ENCODE measurements around the gene ERP27.

ERP27 gene

DNA sequence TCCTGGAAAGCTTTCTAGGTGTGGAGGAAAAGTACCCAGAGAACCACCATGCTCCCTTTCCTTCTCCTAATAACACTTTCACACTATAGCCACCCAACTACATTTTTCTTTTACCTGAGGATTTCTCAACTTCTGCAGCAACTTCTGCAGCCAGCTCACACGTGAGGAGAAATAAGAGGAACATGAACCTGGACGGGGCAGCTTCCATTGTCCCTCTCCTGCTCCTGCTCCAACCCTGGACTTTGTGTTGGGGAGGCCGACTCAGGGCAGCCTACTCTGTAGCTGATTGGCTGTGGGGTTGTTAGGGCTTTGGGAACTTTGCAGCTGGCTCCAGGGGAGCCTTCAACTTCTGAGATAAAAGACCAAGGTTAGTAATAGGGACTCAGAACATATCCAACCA lies at the start of gene ERP27:
ERP27 (minus strand) TSS at position 237 of the 400 bp plus-strand sequence; CDS start at position 208, 29 bp downstream.
- DNase-seq (ENCODE audit: low read depth): no peak

DNA sequence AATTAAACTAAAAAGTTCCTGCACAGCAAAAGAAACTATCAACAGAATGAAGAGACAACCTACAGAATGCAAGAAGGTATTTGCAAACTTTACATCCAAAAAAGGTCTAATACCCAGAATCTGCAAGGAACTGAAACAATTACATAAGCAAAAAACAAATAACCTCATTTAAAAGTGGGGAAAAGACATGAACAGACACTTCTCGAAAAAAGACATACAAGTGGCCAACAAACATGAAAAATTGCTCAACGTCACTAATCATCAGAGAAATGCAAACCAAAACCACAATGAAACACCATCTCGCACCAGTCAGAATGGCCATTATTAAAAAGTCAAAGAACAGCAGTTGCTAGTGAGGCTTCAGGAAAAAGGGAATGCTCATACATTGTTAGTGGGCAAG lies 49.7 kb upstream of the ERP27 start:
- no peak for DNase-seq (ENCODE audit: low read depth)

DNA sequence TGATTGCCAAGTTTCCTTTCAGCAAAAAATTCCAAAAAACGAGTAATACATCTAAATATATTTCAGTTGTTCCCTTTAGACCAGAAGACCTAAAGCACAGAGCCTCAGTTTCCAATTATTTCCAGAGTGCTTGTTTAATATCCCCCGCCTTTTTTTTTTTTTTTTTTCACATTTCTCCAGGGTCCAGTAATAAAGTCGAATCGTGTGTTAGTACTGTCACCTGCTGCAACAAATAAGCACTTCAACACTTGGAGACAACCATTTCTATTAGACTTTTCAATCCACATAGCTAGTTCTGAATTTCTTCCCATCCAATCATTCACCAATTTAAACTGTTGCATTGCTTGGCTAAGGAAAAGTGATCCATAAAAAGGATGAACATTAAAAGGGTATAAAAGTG lies 48.1 kb upstream of the ERP27 start:
- no peak for DNase-seq (ENCODE audit: low read depth)

DNA sequence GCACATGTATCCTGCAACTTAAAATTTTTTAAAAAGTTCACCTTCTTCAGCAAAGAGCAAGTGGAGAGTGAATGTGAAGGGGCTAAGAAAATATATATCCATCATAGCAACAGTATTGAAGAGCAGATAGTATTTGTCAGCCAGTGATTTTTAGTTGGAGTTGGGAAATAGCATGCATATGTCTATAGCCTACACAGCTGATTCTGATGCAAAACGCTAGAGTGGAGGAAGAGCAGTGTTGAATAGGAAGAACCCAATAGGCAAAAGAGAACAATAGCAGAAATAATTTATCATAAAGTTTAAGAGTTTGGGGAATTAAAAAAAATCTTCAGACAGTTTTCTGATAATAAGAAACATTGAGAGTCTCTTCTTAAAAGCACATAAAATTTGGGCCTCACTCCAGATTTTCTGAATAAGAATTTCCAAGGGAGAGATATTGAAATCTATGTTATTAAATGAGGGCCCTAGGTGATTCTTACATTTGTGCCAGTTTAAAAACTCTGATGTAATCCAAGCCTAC lies 46.5 kb upstream of the ERP27 start:
- no peak for DNase-seq (ENCODE audit: low read depth)

DNA sequence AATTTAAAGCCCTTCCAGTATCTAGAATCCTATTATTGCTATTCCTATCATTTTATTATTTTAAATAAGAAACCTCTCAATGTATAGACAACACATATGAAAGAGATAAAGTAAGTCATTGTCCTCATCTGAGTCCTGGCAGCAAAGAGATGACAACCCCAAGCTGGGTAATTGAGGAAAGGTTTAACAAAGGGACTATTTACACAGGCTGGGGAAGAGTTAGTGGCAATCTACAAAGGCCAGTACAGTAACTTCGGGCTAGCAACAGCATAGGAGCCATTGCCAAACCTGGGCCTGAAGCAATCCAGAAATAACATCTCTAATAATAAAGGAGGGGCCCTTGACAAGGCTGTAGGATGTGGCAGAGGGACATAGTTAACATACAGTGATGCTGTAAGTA lies 45.7 kb upstream of the ERP27 start:
- no peak for DNase-seq (ENCODE audit: low read depth)

DNA sequence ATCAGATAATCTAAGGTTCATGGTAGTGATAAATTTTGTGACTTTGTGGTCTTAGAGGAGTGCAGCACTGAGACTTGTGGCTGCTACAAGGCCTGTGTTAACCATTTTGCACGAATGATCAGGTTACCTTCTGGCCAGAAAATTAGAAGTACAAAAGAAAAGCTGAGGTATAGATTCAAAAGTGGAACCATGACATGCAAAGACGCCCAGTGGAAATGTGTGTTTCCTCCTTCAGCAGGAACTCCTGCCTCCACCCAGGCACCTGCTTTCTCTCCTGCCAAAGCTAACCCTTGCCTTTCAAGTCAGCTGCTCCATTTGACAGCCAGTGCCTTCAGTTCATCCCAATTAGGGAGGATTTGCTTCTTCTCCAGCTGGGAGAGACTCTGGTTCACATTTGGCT lies 44.7 kb upstream of the ERP27 start:
- no peak for DNase-seq (ENCODE audit: low read depth)

DNA sequence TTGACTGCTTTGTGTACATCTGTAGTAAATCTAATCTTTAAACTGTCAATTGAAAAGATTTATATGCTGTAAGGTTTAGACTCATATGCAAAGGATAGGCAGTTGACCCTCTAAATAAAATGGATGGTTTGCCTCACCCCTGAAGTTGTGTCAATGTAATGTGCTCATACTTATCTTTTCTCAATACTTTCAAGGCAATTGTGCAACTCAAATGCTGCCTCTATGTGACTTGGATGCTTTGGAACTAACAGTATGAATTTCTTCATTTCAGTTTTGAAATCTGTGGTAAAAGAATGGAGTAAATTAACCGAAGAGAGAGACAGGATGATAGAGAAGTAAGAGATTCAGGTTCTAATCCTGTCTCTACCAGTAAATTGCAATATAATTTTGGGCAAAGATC lies 44.2 kb upstream of the ERP27 start:
- no peak for DNase-seq (ENCODE audit: low read depth)

DNA sequence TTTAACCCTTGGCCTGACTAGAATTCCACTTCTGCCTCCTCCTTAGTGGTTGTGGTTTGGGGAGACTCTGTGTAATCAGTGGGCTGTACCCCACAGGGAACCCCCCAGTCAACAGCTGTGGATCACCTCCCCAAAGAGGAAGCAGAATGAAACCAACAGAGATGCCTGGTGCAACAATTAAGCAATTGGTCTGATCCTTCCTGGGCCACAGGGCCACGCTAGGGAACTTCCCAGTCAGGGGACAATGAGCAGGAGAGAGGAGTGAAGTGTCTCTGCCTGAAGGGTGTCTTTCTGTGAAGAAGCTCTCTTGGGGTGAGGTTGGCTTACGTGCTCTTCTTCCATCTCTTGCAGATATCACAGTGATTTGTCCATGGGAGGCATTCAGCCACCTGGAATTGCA lies 42.7 kb upstream of the ERP27 start:
- DNase-seq (ENCODE audit: low read depth): no peak

DNA sequence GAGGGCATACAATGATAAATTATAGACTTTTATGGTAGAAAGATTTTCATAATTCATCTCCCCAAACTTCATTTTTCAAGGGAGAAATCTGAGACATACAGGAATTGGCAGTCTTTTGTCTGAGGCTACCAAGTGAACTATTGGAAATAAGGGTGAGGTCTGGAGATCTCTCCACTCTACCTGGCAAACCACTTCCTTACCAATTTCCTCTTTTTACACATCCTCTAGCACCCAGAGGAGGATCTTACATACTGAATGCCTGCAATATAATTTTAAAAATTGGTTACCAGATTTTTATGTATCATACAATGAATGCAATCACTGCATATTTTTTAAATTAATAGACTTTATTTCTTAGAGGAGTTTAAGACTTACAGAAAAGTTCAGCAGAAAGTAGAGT lies 41.1 kb upstream of the ERP27 start:
- DNase-seq (ENCODE audit: low read depth): no peak

DNA sequence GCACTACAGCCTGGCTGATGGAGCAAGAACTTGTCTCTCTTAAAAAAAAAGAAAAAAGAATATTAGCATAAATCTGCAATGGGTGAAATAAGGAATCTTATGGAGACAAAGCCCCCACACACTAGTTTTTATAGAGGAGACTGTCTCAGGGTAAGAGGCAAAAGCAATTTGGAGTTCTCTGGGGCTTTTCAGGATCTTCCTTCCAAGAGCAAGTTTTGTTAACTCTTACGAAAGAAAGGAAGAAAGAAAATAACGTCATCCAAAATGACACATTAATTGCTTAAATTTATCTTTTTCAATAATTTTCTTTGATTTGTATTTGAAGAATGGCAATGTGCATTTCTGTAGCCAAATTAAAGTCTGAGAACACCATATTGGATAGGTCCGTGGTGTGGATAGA lies 38.3 kb upstream of the ERP27 start:
- DNase-seq (ENCODE audit: low read depth): no peak

DNA sequence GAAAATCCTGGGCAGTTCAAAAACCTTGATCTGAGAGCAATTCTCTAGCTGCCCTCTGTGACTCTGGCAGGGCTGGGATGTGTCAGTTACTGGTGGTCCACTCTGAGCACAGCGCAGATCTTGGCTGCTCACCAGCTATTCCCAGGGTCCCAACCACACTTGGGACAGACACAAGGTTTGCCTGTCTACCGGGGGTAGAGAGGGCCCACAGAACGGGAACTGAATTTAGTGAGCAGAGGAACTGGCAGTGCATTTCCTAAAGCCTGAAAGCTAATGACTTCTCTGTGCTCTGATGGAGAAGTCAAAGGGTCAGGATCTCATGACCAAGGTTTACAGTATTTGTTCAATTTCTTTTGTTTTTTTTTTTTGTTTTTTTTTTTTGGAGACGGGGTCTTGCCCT lies 37.1 kb upstream of the ERP27 start:
- no peak for DNase-seq (ENCODE audit: low read depth)

DNA sequence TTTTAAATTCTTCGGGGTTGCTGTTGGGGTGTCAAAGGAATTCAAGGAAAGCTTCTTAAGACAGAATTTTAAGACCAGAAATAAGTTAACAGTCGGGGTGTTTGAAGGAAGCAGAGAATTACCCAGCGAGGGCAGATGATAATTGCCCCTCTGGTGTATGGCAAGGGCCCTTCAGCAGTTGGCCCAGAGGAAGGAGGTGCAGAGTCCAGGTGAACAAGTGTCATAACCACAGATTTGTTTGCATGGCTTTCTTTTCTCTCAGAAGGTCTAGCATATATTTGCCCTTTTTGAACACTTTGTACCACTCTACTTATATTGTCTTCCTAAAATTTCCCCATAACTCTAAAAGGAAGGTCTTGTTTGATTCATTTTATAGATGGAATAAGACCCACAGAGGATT lies 36.3 kb upstream of the ERP27 start:
- DNase-seq (ENCODE audit: low read depth): no peak

DNA sequence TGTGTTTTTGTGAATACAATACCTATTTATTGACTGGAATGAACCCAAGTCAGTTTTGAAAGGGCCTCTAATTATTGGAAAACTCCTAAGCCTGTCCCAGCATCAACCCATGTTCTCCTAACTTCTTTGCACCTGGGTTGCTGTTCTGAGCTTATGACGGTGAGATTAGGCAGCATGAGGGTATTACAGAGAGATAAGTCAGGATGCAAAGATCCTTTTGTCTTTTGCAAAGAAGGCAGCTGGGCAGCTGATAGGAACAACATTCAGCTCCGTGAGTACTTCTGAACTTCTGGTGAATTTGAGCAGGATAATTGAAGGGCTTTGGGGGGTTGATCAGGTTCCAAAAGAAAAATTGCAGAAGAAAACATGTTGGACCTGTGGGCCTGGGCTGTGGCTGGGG lies 34.5 kb upstream of the ERP27 start, which contains the start of gene PDE6H:
PDE6H (plus strand) TSS at position 227 of the 400 bp plus-strand sequence. CDS start 4,971 bp downstream, outside the sequence.
- no peak for DNase-seq (ENCODE audit: low read depth)

DNA sequence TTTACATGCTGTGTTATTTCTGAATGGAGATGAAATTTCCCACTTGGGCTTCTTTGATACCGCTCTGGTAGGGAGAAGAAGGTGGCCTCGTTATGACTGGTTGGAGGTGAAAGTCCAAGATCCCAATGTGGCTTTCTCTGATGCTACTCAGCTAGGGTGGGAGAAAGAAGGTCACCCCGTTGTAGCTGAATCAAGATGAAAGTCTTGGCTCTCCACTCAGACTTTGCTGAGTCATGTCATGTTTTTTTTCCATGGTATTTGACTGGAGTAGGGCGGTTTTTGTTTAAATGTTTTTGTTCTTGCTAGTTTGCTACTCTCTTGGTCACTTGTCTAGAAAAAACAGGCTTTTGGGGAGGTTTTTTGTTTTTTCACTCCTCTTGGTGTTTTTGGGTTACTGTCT lies 32.1 kb upstream of the ERP27 start:
- DNase-seq (ENCODE audit: low read depth): no peak

DNA sequence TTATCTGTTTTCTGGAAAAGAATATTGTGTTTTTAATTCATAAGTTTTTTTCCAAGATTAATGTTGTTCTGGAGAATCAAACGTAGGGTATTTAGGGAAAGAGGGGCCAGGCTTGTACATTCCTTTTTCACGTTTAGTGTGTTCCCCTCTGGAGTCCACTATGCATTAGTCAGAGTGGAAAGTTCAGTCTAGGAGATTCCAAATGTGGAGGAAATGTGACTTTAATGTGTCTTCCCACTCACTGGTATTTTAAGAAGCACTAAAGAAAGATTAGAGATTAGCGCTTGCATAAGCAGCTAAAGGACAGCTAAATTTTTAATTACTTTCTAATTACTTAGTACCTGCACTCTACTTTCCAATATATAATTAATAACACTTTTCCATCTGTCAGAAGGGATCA lies 30.1 kb upstream of the ERP27 start:
- DNase-seq (ENCODE audit: low read depth): no peak

DNA sequence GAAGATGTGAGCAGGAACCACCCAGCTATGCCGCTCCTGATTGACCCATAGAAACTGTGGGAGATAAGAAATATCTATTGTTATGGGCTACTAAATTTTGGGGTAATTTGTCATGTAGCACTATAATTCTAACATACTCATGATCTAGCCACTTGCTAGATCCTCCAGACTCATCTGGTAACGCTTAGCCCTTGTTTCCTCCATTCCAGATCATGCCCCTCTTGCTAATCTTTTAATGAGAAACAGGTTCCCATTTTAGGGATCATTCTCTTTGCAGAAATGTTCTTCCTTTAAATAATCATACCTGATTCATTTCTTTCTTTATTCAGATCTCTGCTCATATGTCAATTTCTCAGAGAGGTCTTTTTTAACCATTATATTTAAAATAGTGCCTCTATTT lies 26.9 kb upstream of the ERP27 start:
- no peak for DNase-seq (ENCODE audit: low read depth)

DNA sequence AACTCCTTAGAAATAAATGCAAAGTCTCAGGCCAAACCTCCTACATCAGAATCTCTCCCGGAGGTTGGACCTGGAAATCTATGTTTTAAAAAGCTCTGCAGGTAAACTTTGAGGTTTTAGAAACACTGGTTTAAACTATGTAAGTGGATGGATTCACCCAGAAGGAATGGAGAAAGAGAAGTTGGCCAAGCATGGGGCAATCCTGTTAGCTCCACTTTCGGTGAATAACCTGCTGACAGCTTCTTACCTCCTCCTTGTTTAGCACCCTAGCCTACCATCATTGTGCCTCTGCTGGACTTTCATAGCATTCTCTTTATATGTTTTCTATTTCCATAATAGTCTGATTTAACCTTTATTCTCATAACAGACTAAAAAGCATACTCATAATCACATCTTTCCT lies 26.1 kb upstream of the ERP27 start:
- no peak for DNase-seq (ENCODE audit: low read depth)

DNA sequence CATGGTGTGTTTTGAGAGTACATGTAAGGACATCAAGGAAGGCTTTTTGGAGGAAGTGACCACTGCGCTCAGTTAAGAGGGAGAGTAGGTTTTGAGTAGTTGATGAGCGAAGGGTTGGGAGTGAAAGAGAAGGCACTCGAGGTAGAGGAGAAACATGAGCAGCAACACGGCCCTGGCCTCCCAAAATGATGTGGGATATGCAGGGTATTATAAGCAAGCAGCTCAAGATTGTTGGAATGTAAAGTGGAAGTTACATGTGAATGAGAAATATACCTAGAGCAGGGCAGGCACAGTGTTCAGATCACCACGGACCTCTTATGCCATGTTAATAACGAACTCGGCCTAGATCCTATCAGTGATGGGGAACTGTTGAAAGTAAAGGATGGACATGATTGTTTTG lies 25.2 kb upstream of the ERP27 start:
- DNase-seq (ENCODE audit: low read depth): no peak

DNA sequence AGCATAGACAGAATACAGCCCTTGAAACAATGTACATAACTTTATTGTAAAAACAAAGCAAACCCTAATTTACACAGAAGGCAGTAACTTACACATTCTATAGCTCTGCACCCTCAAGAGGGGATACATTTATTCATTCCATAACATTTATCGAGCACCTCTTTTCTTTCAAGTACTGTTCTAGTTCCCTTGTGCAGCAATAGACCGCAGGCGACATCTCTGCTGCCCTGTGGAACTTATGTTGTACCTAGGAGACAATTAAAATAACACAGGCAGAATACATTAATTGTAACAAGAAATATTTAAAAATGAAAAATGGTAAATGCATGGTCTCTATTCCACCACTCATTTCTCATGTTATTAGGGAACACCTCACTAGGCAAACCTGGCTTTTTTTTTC lies 24.5 kb upstream of the ERP27 start:
- DNase-seq (ENCODE audit: low read depth): no peak

DNA sequence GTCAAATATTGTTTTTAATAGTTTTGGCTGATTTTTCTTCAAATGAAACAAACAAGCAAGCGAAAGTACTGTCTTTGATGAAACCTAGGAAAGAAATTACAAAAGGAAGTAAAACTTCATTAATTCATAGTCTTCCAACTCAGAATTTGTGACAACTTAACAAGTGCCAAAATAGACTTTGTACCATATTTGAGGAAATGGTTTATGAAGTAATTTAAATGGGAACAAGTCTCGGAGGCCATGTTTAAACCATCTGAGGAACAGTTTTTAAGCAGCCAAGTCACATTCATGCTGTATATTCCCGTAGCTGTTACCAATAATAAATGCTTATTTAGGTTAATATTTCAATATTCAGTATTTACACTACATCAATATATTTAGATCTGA lies 23.8 kb upstream of the ERP27 start:
- no peak for DNase-seq (ENCODE audit: low read depth)

DNA sequence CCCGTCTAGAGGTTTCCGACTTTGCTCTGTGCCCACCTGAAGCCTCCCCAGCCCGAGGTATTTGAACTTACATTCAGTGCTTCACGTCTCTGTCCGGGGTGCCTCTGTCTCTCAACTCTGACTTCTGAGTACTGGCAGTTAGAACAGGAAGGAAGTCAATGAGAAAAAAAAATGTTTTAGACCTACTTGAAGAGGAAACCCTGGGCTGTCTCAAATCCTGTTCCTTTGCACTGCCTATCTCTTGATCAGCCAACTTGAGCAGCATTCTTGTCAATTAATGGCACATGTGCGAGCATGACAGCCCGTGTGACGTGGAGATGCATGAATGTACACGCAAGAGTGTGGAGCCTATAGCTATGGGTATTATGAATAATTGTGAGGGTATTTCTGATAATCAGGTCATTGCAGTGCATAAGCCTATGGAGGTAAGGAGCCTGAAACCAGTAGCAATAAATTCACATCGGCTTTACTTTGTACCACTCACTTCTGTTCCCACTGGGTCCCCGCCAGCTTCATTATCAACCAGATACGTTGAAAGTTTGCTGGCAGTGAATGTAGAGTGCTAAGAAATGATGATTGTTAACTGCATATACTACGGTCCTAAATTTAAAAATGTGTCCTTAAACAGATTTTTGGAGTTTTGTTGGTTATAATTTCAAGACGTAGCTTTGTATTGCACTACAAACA lies 23.3 kb upstream of the ERP27 start, which contains the start of gene ARHGDIB:
ARHGDIB (minus strand) TSS at position 136 of the 687 bp plus-strand sequence. CDS start 10,889 bp downstream, outside the sequence.
- DNase-seq (ENCODE audit: low read depth): peak; percentile 52

DNA sequence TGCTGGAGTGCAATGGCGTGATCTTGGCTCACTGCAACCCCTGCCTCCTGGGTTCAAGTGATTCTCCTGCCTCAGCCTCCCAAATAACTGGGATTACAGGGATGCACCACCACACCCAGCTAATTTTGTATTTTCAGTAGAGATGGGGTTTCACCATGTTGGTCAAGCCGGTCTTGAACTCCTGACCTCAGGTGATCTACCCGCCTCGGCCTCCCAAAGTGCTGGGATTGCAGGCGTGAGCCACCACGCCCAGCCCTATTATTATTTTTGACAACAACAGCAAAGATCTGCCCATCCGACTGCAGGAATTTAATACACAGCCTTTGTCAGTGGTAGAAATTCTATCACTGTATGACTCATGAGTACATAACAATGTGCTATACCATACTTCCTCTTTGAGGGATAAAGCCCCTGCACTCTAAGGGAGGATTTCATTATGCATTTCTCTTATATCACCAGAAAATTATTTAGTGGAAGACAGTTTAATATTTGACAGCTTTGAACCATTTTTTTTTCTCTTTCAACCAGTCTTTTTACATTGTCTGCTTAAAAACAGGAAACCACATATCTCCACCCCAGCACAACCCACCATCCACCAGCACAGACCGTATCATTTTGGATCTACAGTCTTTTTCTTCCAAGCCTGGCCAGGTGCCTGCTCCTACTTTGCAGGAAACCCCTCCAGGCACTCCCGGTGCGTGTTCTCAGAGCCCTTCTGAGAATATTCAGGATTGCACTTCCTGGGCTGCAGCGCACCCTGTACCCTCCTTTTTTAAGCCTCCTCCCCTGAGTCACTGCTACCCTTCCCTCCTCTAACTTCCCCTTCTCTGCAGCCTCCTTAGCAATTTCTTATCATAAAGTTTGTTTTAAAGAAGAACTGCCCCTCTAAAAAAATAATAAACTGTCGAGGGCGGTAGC lies 22.5 kb upstream of the ERP27 start:
- DNase-seq (ENCODE audit: low read depth): no peak

DNA sequence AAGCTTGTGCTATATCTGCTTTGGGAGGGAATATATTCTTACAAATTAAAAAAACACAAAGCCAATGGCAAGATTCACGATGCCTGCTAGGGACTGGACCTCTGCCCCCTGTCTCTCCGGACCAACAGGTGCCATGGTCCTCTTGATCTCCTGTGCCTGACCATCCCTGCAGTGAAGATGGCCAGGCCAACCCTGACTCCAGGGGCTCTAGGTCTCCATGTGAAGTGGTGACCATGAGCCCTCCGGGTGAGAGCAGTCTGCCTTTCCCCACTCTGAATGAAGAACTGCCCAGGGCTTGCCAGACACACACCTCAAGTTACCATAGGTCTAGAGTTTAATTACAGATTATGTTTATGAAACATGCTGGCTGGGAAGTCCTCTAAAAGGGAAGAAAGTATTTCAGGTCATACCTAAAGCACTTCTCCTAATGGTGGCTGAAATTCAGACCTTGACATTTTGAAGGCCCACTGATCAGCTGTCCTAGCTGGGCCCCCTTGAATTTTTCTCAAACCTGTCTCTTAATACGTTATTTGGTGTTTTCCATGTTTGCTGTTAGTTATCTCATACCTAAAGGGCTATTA lies 21.7 kb upstream of the ERP27 start:
- DNase-seq (ENCODE audit: low read depth): no peak
